H1 (cell line): ENCODE data around the gene MAGEB3. TPM values are rescaled to one million over a fixed set of nuclear protein-coding genes. Genes with fewer than 3 reads are reported as not detected.

ENCODE experiments used
- NRF1 ChIP-seq: IDR thresholded peaks from 2 replicates; pipeline ENCODE4 v1.6.1; 2011; ENCODE audit warnings: mild to moderate bottlenecking, low read depth, low read length, improper control_type of control experiment
- polyA plus RNA-seq, 7 experiments: library from polyadenylated mRNA; depleted of rRNA in 3 of 7; stranded (reverse) in 5 of 7; unstranded in 2 of 7; fragments of >200 nt in 5 of 7; fragments of 200-250 nt in 2 of 7; gene quantifications; 1 replicate in 5 of 7; 2 replicates in 1 of 7; 4 replicates in 1 of 7; pipeline versions ENCODE4 v1.2.1 to v1.2.3, GENCODE V29; 2011 to 2013; ENCODE audit warnings: missing spikeins in 2 of 7, mixed read lengths in 2 of 7
- total RNA-seq: library from RNA; stranded (reverse); fragmentation: NEBNext Ultra II Directional; extraction: Animal tissue kit (Norgen Biotek cat#: 25700); gene quantifications from 2 replicates; pipeline ENCODE4 v1.2.1, GENCODE V29; 2021
- TF ChIP-seq, protein P1 (sequence below): IDR thresholded peaks from 2 replicates; pipeline ENCODE4 v1.6.1; 2012; ENCODE audit warnings: inconsistent platforms

The MAGEB3 gene
- total and polyA plus RNA-seq, 2 of the 8 experiments (the other 6 are each of a cell fraction or from before 2014, with no cell fraction given) = not detected

DNA sequence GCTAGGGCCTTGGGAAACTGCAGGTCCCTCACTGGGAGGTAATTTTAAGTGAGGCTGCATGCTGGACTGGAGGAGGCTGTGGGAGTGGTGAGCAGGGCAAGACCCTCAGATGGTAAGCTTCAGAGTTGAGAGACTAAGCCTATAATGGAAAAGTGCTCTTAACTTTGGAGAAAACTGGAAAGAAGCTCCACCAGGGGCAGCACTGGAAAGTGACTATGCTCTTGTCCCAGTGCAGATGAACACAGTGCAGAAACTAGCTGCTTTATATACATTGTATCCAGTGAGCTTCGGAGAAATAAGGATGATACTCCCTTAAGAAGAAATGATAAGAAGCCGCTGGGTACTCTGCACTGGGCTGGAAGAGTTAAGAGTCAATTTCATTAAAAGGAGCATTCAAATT lies 18.3 kb upstream of the MAGEB3 start (continued):
- TF ChIP-seq, protein P1, sequence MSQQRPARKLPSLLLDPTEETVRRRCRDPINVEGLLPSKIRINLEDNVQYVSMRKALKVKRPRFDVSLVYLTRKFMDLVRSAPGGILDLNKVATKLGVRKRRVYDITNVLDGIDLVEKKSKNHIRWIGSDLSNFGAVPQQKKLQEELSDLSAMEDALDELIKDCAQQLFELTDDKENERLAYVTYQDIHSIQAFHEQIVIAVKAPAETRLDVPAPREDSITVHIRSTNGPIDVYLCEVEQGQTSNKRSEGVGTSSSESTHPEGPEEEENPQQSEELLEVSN = no peak
- no peak for TF ChIP-seq NRF1
